Esophagus muscularis mucosa (tissue), 4 donors: ENCODE data around the gene BBS2.
A peak's percentile ranks its signal among the peaks of the same experiment; 100 is the strongest.

Experiments used
- CTCF ChIP-seq, 3 experiments: fragments of 200-600 bp in 2 of 3; fragments of 450-650 bp in 1 of 3; sonication (generic) in 2 of 3; IDR thresholded peaks; one replicate each; pipeline ENCODE4 v1.5.1; 2017 to 2019; ENCODE audit warnings: antibody characterized with exemption in 3 of 3, mild to moderate bottlenecking in 2 of 3, moderate library complexity in 1 of 3
- EP300 ChIP-seq: sonication (generic); formaldehyde crosslinking; IDR thresholded peaks from one replicate; pipeline ENCODE4 v1.6.1; 2017; ENCODE audit warnings: antibody characterized with exemption
- POLR2A ChIP-seq: fragments of 450-650 bp; IDR thresholded peaks from one replicate; pipeline ENCODE4 v1.6.1; 2017; ENCODE audit warnings: antibody characterized with exemption, moderate library complexity, mild to moderate bottlenecking, low read depth
- POLR2AphosphoS5 ChIP-seq, 2 donors: sonication (generic); formaldehyde crosslinking; IDR thresholded peaks; one replicate each; pipeline ENCODE4 v1.6.1; 2017; ENCODE audit warnings: antibody characterized with exemption in 2 of 2

GRCh38 chr16:56547120-56547948 lies 27.5 kb upstream of the BBS2 start:
- TF ChIP-seq CTCF (IDR thresholded peaks at IDR 0.05) (no peak), POLR2AphosphoS5 (IDR thresholded peaks at IDR 0.05) (peak; percentile 12 to 69), POLR2A (no peak), EP300 (no peak)
